GM23338 (cell line): Measurements from ENCODE around the gene LILRB1.
"Not testable (repeated sequence)": the region's sequence is repeated elsewhere in the genome, so short reads cannot be mapped to it uniquely, and the experiment has no call there.

Source experiments
- CTCF ChIP-seq, 2 experiments: fragments of 200-600 bp in 1 of 2; sonication (generic) in 1 of 2; conservative IDR thresholded peaks; 2 replicates each; pipeline versions ENCODE4 v1.5.1 to v1.6.1; 2016 to 2017; ENCODE audit warnings: antibody characterized with exemption in 2 of 2, low read depth in 2 of 2, mild to moderate bottlenecking in 2 of 2, moderate library complexity in 1 of 2
- EZH2 ChIP-seq: fragments of 200-600 bp; sonication (generic); IDR thresholded peaks from one replicate; pipeline ENCODE4 v1.8.0; 2017; ENCODE audit warnings: antibody characterized with exemption, mild to moderate bottlenecking, low read depth; ENCODE audit not compliant: unreplicated experiment
- POLR2AphosphoS5 ChIP-seq: IDR thresholded peaks from 2 replicates; pipeline ENCODE4 v1.6.1; 2016; ENCODE audit warnings: antibody characterized with exemption, low read depth
- TF ChIP-seq, protein P1 (sequence below): IDR thresholded peaks from one replicate; pipeline ENCODE4 v1.6.1; 2018; ENCODE audit warnings: antibody characterized with exemption; ENCODE audit not compliant: unreplicated experiment

- TF ChIP-seq EZH2; CTCF (conservative IDR thresholded peaks at IDR 0.05; ENCODE audit: low read depth in 2 of 2); POLR2AphosphoS5: not testable (repeated sequence)
- TF ChIP-seq, protein P1, sequence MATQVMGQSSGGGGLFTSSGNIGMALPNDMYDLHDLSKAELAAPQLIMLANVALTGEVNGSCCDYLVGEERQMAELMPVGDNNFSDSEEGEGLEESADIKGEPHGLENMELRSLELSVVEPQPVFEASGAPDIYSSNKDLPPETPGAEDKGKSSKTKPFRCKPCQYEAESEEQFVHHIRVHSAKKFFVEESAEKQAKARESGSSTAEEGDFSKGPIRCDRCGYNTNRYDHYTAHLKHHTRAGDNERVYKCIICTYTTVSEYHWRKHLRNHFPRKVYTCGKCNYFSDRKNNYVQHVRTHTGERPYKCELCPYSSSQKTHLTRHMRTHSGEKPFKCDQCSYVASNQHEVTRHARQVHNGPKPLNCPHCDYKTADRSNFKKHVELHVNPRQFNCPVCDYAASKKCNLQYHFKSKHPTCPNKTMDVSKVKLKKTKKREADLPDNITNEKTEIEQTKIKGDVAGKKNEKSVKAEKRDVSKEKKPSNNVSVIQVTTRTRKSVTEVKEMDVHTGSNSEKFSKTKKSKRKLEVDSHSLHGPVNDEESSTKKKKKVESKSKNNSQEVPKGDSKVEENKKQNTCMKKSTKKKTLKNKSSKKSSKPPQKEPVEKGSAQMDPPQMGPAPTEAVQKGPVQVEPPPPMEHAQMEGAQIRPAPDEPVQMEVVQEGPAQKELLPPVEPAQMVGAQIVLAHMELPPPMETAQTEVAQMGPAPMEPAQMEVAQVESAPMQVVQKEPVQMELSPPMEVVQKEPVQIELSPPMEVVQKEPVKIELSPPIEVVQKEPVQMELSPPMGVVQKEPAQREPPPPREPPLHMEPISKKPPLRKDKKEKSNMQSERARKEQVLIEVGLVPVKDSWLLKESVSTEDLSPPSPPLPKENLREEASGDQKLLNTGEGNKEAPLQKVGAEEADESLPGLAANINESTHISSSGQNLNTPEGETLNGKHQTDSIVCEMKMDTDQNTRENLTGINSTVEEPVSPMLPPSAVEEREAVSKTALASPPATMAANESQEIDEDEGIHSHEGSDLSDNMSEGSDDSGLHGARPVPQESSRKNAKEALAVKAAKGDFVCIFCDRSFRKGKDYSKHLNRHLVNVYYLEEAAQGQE, result not testable (repeated sequence)
Observed at GRCh38 chr19:54593445-54593844, 36.8 kb upstream of the LILRB1 start, which contains the start of gene LILRA1.
